ENCODE measurements around the gene TRPC4AP.

Gene TRPC4AP

DNA sequence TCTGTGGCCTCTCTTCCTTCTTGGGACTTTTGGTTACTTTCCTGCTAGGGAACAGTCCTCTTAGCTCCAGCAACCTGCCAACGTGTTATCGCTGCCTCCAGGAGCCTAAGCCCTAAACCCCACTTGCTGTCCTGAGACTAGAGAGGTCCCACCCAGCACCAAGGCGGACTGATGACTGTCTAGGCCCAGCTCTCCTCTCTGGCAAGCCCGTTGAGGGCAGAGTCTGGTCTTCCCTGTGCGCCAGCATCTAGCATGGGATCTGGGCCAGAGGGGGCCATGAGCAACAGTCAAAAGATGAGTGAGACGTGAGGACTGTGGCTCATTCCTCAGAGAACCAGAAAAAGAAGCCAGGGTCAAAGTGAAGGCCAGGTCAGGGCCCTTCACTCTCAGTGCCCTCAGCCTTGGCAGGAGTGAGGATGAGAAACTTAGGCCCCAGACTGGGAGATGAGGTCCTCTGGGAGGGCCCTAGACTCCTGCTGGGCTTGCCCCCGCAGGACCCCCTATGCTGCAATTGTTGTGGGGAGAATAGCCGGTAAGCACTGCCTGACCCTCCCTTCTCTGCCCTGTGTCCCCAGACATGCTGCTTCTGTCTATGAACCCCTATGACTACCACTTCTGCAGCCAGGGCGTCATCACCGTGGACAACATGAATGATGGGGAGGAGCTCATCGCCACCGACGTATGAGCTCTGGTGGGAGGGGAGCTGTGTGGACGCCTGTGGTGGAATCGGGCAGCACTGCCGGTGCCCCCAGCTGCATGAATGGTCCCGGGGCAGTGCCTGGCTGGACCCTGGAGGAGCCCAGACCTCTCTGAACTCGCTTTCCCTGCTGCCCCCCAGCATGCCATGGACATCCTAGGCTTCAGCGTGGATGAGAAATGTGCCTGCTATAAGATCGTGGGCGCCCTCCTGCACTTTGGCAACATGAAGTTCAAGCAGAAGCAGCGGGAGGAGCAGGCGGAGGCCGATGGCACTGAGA lies 106.0 kb downstream of the TRPC4AP start:
- no peak for DNase-seq

DNA sequence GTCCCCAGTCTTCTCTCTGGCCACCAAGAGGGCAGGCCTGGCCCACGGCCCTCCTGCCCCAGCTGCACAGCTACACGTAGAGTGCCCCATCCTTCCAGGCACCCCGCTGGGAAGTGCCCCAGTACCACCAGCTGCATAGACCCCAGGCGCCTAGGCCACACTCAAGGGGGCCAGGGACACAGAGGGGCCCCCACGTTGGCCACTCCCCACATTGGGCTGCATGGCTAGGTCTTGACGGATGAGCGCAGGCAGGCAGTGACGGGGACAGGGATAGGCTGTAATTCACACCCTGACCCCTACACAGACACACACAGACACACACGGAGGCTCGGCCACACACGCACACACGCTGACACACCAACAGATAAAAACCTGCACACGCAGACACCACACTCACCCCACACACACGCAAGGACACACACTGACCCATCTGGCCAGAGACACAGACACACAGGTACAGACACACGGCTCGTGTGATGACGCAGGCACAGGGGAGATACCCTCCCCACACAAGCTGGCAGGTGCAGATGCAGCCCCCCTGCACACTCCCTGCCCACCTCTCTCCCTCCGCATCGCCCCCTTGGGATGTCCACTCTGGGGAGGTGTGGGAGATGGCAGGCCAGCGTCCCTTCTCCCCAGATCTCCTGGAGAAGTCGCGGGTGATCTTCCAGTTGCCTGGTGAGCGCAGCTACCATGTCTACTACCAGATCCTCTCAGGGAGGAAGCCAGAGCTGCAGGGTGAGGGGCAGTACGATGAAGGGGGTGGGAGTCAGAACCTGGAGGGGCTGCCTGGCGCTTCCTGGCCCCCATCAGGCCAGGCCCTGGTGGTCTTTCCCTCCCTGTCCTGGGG lies 106.9 kb downstream of the TRPC4AP start:
- DNase-seq: no peak

DNA sequence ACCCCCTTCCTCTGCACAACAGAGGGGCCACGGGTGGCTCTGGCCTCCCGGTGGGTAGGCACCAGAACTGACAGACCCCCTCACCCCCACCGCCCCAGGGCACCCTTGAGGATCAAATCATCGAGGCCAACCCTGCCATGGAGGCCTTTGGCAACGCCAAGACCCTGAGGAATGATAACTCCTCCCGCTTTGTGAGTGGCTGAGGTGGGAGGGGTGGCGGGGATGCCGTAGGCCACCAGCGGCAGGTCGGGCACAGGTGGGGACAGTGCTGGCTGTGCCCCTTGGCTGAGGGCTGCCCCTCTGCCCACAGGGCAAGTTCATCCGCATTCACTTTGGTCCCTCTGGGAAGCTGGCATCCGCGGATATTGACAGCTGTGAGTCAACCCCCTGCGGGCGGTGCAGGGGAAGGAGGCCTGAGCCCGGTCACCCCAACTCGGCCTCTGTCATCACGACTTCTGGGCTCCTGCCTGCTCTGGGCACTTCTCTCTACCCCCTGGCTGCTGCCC lies 107.8 kb downstream of the TRPC4AP start:
- no peak for DNase-seq

DNA sequence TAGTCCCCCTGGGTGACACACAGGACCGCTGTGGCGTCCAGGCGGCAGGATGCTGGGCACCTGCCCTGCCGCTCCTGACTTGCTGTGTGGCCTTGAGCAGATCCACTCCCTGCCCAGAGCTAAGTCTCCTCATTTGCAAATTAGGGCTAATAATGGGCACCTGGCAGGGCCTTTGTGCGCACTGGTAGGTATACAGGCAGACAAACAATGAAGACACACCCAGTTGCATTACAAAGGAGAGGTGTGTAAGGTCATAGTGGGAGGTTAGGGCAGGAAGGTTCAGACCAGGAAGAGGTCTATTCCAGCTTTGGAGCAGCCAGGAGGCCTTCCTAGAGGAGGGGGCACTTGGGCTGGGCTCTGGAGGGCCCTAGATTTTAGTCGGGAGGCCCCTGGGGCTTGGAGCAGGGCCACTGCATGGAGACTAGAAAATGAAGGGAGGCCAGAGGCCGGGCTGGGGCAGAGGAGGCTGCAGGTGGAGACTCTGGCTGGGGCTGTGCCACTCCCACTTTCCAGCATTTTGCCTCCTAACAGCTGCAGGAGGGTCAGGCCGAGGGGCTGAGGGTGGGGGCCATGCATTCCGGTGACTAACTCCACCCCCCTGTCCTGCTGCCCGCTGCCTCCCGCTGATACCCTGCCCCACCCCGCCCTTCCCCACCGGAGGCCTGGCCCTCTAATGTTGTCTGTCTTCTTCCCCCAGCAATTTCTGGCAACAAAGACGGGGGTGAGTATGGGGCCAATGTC lies 108.4 kb downstream of the TRPC4AP start:
- DNase-seq: no peak

DNA sequence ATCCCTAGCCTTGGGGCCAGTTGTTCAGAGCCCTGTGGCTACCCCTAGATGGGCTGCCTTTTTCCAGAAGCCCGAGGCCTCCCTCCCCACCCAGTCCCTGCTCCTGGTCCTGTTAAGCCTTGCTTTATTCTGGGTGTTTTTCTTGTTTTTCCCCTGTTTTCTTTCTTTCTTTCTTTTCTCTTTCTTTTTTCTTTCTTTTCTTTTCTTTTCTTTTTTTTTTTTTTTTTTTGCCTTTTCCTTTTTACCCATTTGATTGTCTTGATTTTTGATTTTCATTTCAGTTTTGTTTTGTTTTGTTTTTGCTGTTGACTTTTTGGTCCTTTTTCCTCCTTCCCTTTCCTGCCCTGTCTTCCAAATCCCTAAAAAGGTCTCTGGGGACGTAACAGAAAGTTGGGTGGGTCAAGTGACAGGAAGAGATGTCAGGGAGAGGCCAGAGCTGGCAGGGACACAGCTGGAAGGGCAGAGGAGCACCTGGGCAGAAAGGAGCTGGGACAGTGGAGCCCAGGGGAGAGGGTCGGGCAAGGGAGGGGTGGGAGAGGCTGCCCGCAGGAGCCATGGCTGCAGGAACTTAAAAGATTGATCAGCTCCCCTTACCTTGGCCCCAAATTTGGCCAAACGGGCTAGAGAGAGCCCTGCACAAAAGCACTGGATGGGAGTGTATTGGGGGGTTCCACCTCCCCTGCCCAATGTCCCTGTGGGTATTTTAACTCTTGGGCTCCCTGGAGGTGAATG lies 109.4 kb downstream of the TRPC4AP start:
- no peak for DNase-seq

DNA sequence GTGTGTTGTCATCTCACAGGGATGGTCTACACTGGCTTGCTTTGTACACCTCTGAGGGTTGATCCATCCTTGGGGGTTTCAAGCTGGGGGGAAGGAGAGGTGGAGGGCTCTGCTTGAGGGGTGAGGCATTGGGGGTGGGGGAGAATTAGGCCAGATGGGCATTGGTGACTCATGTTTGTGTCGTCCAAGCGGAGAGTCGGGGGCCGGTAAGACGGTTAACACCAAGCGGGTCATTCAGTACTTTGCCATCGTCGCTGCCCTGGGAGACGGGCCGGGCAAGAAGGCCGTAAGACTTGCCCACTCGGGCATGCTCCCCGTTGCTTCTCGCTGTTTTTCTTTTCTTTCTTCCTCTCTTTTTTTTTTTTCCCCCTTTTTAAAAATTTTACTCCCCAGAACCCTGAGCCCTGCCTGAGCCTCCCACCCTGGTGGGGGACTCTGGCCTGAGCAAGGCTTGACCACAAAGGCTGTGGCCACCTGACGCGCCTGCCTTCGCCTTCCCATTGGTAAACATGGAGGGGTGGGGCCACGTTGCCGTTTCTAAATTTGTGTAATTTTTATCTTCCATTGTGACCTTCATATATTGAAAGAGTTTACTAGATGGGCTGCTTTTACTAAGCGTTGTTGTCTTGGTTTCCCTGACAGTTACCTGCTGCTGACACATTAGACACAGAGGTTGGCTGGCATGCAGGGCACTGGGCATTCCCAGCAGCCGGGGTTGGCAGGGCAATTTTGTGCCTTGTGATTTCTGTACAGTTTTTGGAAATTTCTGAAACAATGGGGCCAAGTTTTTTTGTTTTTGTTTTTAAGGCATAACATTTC lies 110.1 kb downstream of the TRPC4AP start:
- no peak for DNase-seq

DNA sequence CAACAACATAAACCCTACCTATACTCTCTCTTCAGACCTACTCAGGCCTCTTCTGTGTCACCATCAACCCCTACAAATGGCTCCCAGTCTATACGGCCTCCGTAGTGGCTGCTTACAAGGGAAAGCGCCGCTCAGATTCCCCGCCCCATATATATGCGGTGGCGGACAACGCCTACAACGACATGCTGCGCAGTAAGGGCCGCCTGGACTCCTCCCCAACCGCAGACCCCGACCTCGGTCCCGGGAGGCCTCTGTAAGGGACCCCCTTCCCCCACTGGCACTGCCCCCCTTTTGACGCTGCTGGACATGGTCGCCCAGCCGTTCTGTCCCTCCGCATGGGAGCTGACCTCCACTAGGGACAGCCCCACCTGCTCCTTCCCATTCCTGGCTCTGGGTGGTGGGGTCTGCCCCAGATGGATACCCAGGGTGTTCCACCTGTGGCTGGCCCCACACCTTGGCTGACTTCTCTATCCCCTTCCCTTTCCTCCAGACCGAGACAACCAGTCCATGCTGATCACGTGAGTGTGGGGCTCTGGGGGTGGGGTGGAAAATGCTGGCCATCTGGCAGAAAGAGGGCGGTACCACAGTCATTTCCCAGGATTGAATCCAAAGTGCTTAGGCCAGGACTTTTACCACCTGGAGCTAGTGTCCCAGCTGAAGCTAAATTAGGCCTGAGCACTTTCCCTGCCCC lies 111.9 kb downstream of the TRPC4AP start:
- no peak for DNase-seq

DNA sequence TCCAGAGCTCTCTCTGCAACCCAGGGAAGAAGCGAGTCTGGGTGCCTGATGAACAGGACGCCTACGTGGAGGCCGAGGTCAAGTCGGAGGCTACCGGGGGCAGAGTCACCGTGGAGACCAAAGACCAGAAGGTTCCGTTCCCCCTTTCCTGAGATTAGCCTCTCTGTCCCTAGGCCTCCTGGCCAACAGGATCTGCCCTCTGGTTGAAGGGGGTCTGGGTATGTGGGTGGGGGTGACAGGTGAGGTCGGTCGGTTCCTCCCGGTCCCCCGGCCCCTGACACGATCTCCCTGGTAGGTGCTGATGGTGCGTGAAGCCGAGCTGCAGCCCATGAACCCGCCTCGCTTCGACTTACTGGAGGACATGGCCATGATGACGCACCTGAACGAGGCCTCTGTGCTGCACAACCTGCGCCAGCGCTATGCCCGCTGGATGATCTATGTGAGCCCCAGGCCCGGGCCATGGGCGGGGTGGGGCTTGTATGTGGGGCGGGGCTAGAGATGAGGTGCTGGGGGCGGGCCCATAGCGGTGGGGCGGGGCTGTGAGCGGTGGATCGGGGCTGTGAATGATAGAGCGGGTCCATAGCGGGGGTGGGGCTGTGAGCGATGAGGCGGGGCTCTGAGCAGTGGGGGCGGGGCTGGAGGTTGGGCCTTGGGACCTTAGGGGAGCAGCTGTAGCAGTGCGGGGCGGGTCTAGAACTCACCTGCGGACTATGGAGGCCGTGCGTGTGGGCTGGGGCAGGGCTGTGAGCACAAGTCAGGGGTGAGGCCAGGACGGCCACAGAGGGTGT lies 113.0 kb downstream of the TRPC4AP start:
- no peak for DNase-seq

DNA sequence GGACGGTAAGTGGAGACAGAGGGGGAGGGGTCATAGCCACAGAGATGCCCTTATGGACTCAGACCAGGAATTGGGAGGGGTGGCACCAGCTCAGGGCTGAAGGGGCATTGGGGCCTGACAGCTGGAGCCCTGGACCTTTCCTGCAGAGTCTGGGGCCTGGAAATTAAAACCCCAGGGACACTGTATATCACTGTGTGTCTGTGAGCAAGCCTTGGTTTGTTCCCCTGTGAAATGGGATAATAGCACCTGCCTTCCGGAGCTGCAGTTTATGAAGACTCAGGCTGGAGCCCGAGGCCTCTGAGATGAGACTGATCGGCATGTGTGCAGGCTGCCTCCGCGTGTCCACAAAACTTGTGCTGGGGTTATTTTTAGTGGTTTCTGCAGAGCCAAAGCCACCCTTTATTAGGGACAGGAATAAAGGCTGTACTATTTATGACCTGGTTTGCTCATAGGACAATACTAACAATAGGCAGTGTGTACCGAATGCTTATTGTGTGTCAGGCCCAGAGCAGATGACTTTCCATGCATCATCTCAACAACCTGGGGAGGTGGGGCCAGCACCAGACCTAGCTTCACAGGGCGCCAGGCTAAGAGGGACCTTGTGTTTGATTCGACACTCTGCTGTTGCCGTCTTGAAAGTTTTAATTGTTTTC lies 114.4 kb downstream of the TRPC4AP start:
- no peak for DNase-seq

DNA sequence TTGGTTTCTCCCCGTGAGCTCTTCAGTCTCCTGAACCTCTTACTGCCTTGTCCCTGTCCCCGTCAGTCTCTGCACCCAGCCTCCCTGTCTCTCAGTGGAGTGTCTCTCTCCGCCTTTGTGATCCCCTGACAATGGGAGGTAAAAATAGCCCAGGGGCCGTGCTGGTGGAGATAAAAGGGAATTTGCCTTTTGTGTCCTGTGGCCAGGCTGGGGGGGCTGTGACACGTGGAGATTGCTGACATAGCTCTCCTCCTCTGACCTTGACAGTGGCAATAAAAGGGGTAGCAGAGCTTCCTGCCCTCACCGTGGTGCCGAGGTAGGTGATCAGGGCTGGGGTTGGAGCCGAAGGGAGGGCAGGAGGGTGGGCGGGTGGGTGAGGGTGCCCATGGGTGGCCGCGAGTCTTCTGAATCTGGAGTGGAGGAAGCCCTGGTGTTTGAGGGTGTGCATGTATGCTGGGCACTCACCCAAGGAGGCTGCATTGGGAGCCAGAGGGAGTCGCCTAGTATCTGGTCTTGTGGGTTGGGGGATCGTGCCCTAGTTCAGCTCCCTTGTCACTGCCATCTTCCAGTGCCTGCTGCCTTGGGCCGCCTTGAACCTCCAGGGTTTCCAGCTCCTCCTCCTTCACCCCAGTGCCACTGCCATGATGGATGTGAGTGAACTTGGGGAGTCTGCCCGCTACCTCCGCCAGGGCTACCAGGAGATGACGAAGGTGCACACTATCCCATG lies 115.1 kb downstream of the TRPC4AP start:
- no peak for DNase-seq

DNA sequence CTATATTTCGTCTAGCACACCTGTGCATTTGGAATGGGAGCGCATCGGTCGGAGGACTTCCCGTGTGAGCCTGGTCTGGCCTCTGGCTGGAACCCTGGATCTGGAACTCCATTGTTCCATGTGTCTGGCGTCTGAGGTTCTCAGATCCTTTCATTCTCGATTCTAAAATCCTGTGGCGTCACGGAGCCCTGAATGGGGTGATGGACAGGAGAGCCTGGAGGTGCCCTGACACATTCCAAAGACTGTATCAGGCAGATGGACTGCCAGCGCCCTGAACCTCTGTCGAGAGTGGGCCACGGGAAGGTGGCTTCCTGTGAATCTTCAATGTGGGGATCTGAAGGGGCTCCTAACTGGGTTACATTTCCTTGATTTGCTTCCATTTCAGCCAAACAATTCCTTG lies 116.3 kb downstream of the TRPC4AP start:
- DNase-seq: no peak

DNA sequence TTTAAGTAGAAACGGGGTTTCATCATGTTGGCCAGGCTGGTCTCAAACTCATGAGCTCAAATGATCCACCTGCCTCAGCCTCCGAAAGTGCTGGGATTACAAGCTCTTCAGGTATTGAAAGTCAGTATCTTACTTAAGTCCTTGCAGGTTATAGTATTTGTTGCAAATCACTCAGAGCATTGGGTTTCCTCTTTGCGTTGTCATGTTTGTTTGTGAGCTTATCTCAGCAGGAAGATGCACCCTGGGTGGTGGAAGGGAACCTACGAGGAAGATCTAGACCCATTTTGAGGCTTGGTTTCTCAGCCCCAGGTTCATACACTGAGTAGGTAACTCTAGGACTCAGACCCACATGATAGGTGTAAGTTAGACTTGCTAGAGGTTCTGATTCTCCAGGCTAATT lies 118.4 kb downstream of the TRPC4AP start:
- no peak for DNase-seq

DNA sequence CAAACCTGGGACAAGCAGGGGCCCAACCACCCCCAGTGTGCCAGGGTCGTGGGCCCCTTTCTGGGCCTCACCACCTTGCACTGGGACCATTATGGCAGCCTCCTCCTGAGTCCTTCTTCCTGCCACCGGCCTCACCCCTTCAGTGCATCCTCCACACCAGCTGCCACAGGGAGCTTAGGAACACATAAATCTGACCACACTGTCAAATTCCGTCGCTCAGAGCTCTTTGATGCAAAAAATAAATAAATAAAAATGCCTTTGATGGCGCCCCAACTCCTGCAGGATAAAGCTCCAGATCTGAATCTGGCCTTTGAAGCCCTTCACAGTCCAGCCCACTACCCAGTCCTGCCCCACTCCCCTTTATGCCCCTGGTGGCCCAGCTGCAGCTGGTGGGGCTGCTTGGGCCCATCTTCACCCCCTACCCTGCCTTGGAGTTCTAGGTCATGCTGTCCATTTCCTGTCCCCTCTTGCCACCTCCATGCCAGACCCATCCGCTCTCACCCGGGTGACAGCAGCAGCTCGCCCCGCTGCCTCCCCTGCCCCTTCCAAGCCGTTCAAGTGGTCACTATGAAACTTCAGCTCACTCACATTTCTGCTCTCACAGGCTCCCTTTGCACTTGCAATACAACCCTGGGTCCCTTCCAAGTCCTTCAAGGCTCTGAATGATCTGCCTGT lies 120.9 kb downstream of the TRPC4AP start:
- DNase-seq: no peak

DNA sequence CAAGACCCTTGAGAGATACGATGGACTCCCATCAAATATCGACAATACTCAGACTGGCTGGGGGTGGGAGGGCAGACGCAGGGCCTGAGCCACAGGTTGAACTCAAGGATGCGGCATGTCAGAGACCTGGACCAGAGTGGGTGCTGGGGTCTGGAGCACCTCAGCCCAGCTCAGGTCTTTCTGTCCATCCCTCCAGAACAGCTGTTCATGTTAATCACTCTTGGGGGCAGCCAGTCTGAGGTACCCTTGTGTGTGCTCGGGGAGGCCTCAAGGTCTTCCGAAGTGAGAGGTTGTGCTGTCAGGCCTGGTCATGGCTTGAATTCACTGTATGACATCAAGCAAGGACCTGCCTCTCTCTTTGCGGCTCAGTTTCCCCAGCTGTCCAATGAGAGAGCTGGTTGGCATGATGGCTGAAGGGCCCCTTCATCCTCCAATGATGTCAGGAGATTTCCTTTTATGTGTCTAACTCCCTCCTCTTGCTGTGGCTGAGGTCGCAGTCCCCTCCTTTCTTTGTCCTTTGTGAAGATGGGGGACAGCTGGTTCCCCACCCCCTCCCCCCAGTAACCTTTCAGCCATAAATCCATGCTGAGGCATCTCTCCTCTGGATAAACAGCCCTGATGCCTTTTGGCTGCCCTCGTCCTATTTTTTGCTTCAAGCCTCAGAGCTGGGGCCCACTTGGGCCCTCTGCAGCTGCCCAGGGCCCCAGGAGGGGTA lies 121.6 kb downstream of the TRPC4AP start:
- no peak for DNase-seq

DNA sequence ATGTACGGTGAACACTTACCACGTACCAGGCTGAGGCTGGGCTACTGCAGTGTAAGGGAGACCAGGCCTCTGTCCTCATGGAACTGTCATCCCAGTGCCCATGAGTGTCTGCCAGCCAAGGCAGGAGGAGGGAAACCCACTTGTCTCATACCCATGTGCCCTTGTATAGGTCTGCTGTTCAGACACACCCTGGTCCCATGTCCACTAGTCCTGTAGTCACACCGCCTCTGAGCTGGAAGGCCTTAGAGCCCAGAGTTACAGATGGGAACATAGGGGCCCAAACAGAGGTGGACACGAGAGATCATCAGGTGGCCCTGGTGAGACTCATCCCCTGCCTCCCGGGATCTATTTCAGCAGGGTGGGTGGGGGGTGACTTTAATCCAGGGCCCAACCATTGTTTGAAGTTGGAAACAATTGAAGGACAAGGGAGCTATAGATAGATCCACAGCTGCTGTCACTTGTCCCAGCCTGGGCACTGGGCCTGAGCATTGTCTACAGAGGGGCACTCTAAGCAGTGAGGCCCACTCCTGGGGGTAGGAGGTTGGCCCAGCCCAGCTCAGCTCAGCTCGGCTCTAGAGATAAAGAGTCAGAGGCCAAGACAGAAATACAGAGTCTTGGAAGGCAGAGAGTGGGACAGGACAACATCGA lies 122.3 kb downstream of the TRPC4AP start:
- no peak for DNase-seq

DNA sequence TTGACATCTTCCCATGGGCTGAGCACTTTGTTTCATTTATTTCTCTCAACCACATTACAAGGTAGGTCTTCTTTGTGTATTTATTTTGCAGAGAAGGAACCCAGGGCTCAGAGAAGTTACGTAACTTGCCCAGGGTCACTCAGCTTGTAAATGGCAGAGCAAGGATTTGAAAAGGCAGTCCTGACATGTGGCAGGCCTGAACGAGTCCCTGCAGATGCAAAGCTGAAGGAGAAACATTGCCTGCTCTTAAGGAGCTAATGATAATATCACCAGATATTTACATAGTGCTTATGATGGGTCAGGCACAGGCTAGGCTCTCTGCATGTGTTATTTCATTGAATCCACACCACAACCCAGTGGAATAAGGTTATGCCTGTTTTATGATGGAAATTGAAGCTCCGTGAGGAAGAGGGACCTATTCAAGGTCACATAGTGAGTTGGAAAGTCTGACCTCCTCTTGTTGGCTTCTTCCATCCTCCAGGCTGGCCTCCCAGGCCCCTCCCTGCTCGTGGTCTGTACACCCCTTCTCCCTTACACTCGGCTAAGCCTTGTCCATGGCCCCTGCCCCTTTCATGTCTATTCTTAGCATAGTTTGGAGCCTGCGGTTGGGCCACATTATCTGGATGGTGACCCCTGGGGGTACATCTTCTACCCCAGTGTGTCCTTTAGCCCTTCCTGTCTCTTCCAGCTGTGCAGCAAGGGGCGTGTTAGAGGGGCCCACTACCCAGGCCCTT lies 124.4 kb downstream of the TRPC4AP start:
- DNase-seq: no peak
